GM19395 (cell line): ENCODE data around the gene MMAA.

Experiments
- ATAC-seq: cut with Tn5 transposase; IDR thresholded peaks from one replicate; pipeline ENCODE4 v1.9.1; 2021; ENCODE audit warnings: mild to moderate bottlenecking, moderate library complexity; ENCODE audit not compliant: unreplicated experiment

The MMAA gene

GRCh38 chr4:145703850-145704497 lies 84.8 kb downstream of the MMAA start:
- no peak for ATAC-seq

- no peak for ATAC-seq
Observed at GRCh38 chr4:145709336-145709735, 90.2 kb downstream of the MMAA start.
